Upper lobe of left lung (tissue), 4 donors: ENCODE measurements around the gene RSF1.

Source experiments
- CTCF ChIP-seq, 6 experiments: fragments of 450-650 bp in 4 of 6; fragments of 200-600 bp in 2 of 6; sonication (generic) in 2 of 6; IDR thresholded peaks; one replicate each; pipeline ENCODE4 v1.5.1; 2016 to 2019; ENCODE audit warnings: antibody characterized with exemption in 6 of 6
- EP300 ChIP-seq, 4 donors: sonication (generic); formaldehyde crosslinking; IDR thresholded peaks; one replicate each; pipeline ENCODE4 v1.5.1; 2017; ENCODE audit warnings: antibody characterized with exemption in 4 of 4, control low read depth in 2 of 4
- POLR2A ChIP-seq, 4 donors: fragments of 450-650 bp; IDR thresholded peaks; one replicate each; pipeline ENCODE4 v1.5.1; 2016 to 2017; ENCODE audit warnings: antibody characterized with exemption in 4 of 4, mild to moderate bottlenecking in 2 of 4

- TF ChIP-seq POLR2A (IDR thresholded peaks at IDR 0.05) (no peak), CTCF (IDR thresholded peaks at IDR 0.05) (no peak), EP300 (IDR thresholded peaks at IDR 0.05) (no peak)
Measured at GRCh38 chr11:77726524-77726923, 94.0 kb downstream of the RSF1 start.
